GM12878 (cell line): ENCODE measurements around the gene NEU4. TPM values are rescaled to one million over a fixed set of nuclear protein-coding genes. Genes with fewer than 3 reads are reported as not detected.

ENCODE experiments used
- ATAC-seq: fragments of 200-7000 bp; cut with Tn5 transposase; 3 replicates; pipeline ENCODE4 v1.9.1; 2020; ENCODE audit warnings: mild to moderate bottlenecking, moderate library complexity
- BruUV-seq: library from RNA; stranded (reverse); fragments of 400-500 nt; replicated peaks from 2 replicates; lab custom pipeline; 2021; lab: Mats Ljungman, UMichigan
- CTCF ChIA-PET: fragments of 300-600 bp; sonication (Branson Sonifier 250); formaldehyde crosslinking; extraction: SDS; loops from one replicate; lab custom pipeline; 2021; ENCODE audit warnings: inconsistent platforms; lab: Yijun Ruan, JAX
- POLR2A ChIA-PET: fragments of 350-600 bp; formaldehyde crosslinking; extraction: SDS; loops from one replicate; lab custom pipeline; 2021; ENCODE audit warnings: inconsistent platforms; lab: Charles Lee
- RAD21 ChIA-PET: fragments of 300-600 bp; sonication (Branson Sonifier 250); formaldehyde crosslinking; loops from one replicate; lab custom pipeline; 2023; ENCODE audit warnings: antibody characterized with exemption; ENCODE audit not compliant: unreplicated experiment; lab: Charles Lee
- SMC1A ChIA-PET: fragments of 300-600 bp; sonication (Branson Sonifier 250); formaldehyde crosslinking; loops from one replicate; lab custom pipeline; 2023; ENCODE audit not compliant: unreplicated experiment, uncharacterized antibody; lab: Charles Lee
- DNase-seq: peaks from one replicate; pipeline ENCODE4 v3.0.0-alpha.2; 2011; ENCODE audit warnings: low read depth, low spot score
- FAIRE-seq: peaks from 3 replicates; lab custom pipeline; 2011; peaks lifted over from hg19 to GRCh38; lab: Jason Lieb, UNC
- H2AFZ ChIP-seq: 2 replicates; pipeline ENCODE4 v1.6.0; 2011; ENCODE audit warnings: low read depth, low read length, control low read depth; ENCODE audit not compliant: control insufficient read depth
- H3K27ac ChIP-seq: 2 replicates; pipeline ENCODE4 v1.5.1; 2011; ENCODE audit warnings: control low read depth; ENCODE audit not compliant: control insufficient read depth, insufficient read depth
- H3K27me3 ChIP-seq, 2 experiments: replicated peaks in 1 of 2; 2 replicates each; pipeline versions ENCODE4 v1.6.0 to v1.6.1; 2011; ENCODE audit warnings: low read length in 1 of 2; ENCODE audit not compliant: control insufficient read depth in 2 of 2, insufficient read depth in 2 of 2
- H3K36me3 ChIP-seq, 2 experiments: 2 replicates each; pipeline ENCODE4 v1.5.1; 2011; ENCODE audit warnings: low read length in 1 of 2; ENCODE audit not compliant: control insufficient read depth in 2 of 2, insufficient read depth in 2 of 2
- H3K4me1 ChIP-seq: 2 replicates; pipeline ENCODE4 v1.6.1; 2011; ENCODE audit warnings: mild to moderate bottlenecking, low read length, moderate library complexity, mixed read lengths; ENCODE audit not compliant: control insufficient read depth, insufficient read depth
- H3K4me2 ChIP-seq: 2 replicates; pipeline ENCODE4 v1.6.0; 2011; ENCODE audit warnings: control low read depth; ENCODE audit not compliant: control insufficient read depth, insufficient read depth
- H3K4me3 ChIP-seq: fragments of 200-600 bp; sonication (generic); 2 replicates; pipeline ENCODE4 v1.5.1; 2016
- H3K79me2 ChIP-seq: 2 replicates; pipeline ENCODE4 v1.6.0; 2011; ENCODE audit warnings: low read length; ENCODE audit not compliant: control insufficient read depth, insufficient read depth
- H3K9ac ChIP-seq: 2 replicates; pipeline ENCODE4 v1.8.0; 2011; ENCODE audit warnings: low read length, control low read depth, mixed read lengths; ENCODE audit not compliant: control insufficient read depth, insufficient read depth
- H3K9me3 ChIP-seq: replicated peaks from 3 replicates; pipeline ENCODE4 v1.5.1; 2011; ENCODE audit warnings: mild to moderate bottlenecking, low read length; ENCODE audit not compliant: control insufficient read depth, insufficient read depth
- H4K20me1 ChIP-seq: 2 replicates; pipeline ENCODE4 v1.6.0; 2011; ENCODE audit not compliant: control insufficient read depth, insufficient read depth
- CBX3 ChIP-seq: fragments of 200-600 bp; sonication (generic); IDR thresholded peaks from 2 replicates; pipeline ENCODE4 v1.6.1; 2016; ENCODE audit warnings: low read depth, borderline replicate concordance
- CHD4 ChIP-seq: fragments of 200-600 bp; sonication (generic); IDR thresholded peaks from 2 replicates; pipeline ENCODE4 v1.6.1; 2016; ENCODE audit warnings: mild to moderate bottlenecking
- E2F8 ChIP-seq: fragments of 450-650 bp; IDR thresholded peaks from 2 replicates; pipeline ENCODE4 v1.6.1; 2018; ENCODE audit warnings: mild to moderate bottlenecking, low read depth, moderate library complexity; ENCODE audit not compliant: partially characterized antibody
- FOXM1 ChIP-seq: IDR thresholded peaks from 2 replicates; pipeline ENCODE4 v1.6.1; 2012; ENCODE audit warnings: low read depth, mild to moderate bottlenecking, inconsistent platforms, low read length, moderate library complexity
- HDAC6 ChIP-seq: fragments of 200-600 bp; sonication (generic); IDR thresholded peaks from one replicate; pipeline ENCODE4 v1.8.0; 2017; ENCODE audit warnings: antibody characterized with exemption; ENCODE audit not compliant: unreplicated experiment
- IRF4 ChIP-seq: IDR thresholded peaks from 2 replicates; pipeline ENCODE4 v1.6.1; 2011; ENCODE audit warnings: low read depth, low read length
- JUNB ChIP-seq: IDR thresholded peaks from 2 replicates; pipeline ENCODE4 v1.6.1; 2016; ENCODE audit warnings: antibody characterized with exemption, mild to moderate bottlenecking
- KLF5 ChIP-seq: fragments of 450-650 bp; IDR thresholded peaks from 2 replicates; pipeline ENCODE4 v1.6.1; 2014; ENCODE audit warnings: mild to moderate bottlenecking; ENCODE audit not compliant: partially characterized antibody
- NBN ChIP-seq: fragments of 450-650 bp; IDR thresholded peaks from 2 replicates; pipeline ENCODE4 v1.6.1; 2016
- NFIC ChIP-seq: IDR thresholded peaks from 2 replicates; pipeline ENCODE4 v1.6.1; 2012; ENCODE audit warnings: low read depth, mild to moderate bottlenecking, inconsistent platforms, low read length, moderate library complexity
- NKRF ChIP-seq: fragments of 450-650 bp; conservative IDR thresholded peaks from 2 replicates; pipeline ENCODE4 v1.6.1; 2017; ENCODE audit warnings: mild to moderate bottlenecking, moderate library complexity
- POLR2AphosphoS5 ChIP-seq: IDR thresholded peaks from 2 replicates; pipeline ENCODE4 v1.6.1; 2011; ENCODE audit warnings: mild to moderate bottlenecking, low read length, inconsistent platforms
- RAD21 ChIP-seq: IDR thresholded peaks from 2 replicates; pipeline ENCODE4 v1.6.1; 2011; ENCODE audit warnings: mild to moderate bottlenecking, low read depth, low read length, moderate library complexity; ENCODE audit not compliant: insufficient read depth
- RUNX3 ChIP-seq: IDR thresholded peaks from 2 replicates; pipeline ENCODE4 v1.6.1; 2012; ENCODE audit warnings: low read length, inconsistent platforms
- SMAD1 ChIP-seq: fragments of 450-650 bp; IDR thresholded peaks from 2 replicates; pipeline ENCODE4 v1.6.1; 2018; ENCODE audit warnings: mild to moderate bottlenecking, low read depth; ENCODE audit not compliant: partially characterized antibody
- SPI1 ChIP-seq: IDR thresholded peaks from 2 replicates; pipeline ENCODE4 v1.6.1; 2011; ENCODE audit warnings: low read depth, mild to moderate bottlenecking, low read length, moderate library complexity, borderline replicate concordance; ENCODE audit not compliant: insufficient read depth
- SUZ12 ChIP-seq: fragments of 200-600 bp; sonication (generic); IDR thresholded peaks from one replicate; pipeline ENCODE4 v1.6.1; 2018; ENCODE audit warnings: antibody characterized with exemption, mild to moderate bottlenecking; ENCODE audit not compliant: unreplicated experiment
- TARDBP ChIP-seq: IDR thresholded peaks from 2 replicates; pipeline ENCODE4 v1.6.1; 2016; ENCODE audit warnings: borderline replicate concordance
- USF2 ChIP-seq: IDR thresholded peaks from 2 replicates; pipeline ENCODE4 v1.6.1; 2011; ENCODE audit warnings: low read depth, low read length, improper control_type of control experiment, borderline replicate concordance
- ZBED1 ChIP-seq: IDR thresholded peaks from 2 replicates; pipeline ENCODE4 v1.6.1; 2016; ENCODE audit warnings: borderline replicate concordance
- WGBS: methylation state at CpG from one replicate; pipeline ENCODE4 v1.1.6; 2016; ENCODE audit warnings: low lambda C conversion rate; ENCODE audit not compliant: insufficient replicate concordance, insufficient coverage; ENCODE audit errors: missing lambda C conversion rate; 5-methylcytosine and 5-hydroxymethylcytosine counted together
- in situ Hi-C: fragments of 300-500 bp; cut with MboI; formaldehyde crosslinking; loops from 9 replicates; pipeline ENCODE4 v1.14.3; 2018; ENCODE audit warnings: mixed read lengths
- intact Hi-C: fragments of 100-400 bp; cut with micrococcal nuclease; formaldehyde crosslinking; loops from one replicate; pipeline ENCODE4 v1.14.2; 2022; ENCODE audit not compliant: unreplicated experiment
- polyA plus RNA-seq, 11 experiments: library from polyadenylated mRNA; depleted of rRNA in 4 of 11; unstranded in 6 of 11; stranded (reverse) in 5 of 11; fragments of >200 nt; fragmentation: Nextera tagmentation in 4 of 11; fragmentation: Illumina TruSeq in 1 of 11; extraction: Ambion mirVana in 4 of 11; extraction: Trizol in 1 of 11; gene quantifications; 1 replicate in 1 of 11; 2 replicates in 10 of 11; pipeline versions ENCODE4 v1.2.1 to v1.2.3, GENCODE V29; 2011 to 2016; ENCODE audit warnings: inconsistent platforms in 2 of 11, missing spikeins in 2 of 11, low read depth in 1 of 11
- total RNA-seq, 4 experiments: library from RNA; depleted of rRNA in 3 of 4; stranded (reverse); fragments of >200 nt in 3 of 4; fragmentation: Illumina TruSeq in 1 of 4; extraction: Trizol in 1 of 4; gene quantifications; 2 replicates each; pipeline versions ENCODE4 v1.2.1 to v1.2.3, GENCODE V29; 2013 to 2021

NEU4 gene
- total and polyA plus RNA-seq, 10 of the 15 experiments (the other 5 are each of a cell fraction or from before 2014, with no cell fraction given), result 0.01 to 0.28 (median 0.14) TPM; not detected in 5

GRCh38 chr2:241865416-241865956 lies 56.5 kb downstream of the NEU4 start:
- Histone ChIP-seq H2AFZ (no peak overlapping the region), H3K9me3 (no peaks in the 10 kb centered on the region; the same call in 1 of the 3 replicates), H3K4me2 (no peak overlapping the region), H3K27ac (no peak overlapping the region), H3K9ac (no peak overlapping the region), H4K20me1 (peaks cover 3% of the 10 kb centered on the region; the same call in 1 of the 2 replicates), H3K36me3 (no peaks in the 10 kb centered on the region), H3K4me1 (peaks cover 26% of the 10 kb centered on the region), H3K79me2 (no peaks in the 10 kb centered on the region), H3K27me3 (no peaks in the 10 kb centered on the region; a peak in 1 of 4 replicates), H3K4me3 (no peak overlapping the region)
- no peak for ATAC-seq
- 89% methylated on average over 3 of the region's 3 CpGs for WGBS
- intact Hi-C loops (no loop called here), in situ Hi-C loops (no loop called here)
- FAIRE-seq, result no peak
- SMC1A ChIA-PET, result no interaction called here
- CTCF ChIA-PET, result no interaction called here
- RAD21 ChIA-PET, result interaction anchor here (1.2 to 1.3 kb wide), 2 partner anchors 21 to 131 kb away, joined by 3 to 5 read pairs; partner anchors contain the start of gene D2HGDH
- no TSS peak for BruUV-seq
- no peak for DNase-seq
- POLR2A ChIA-PET, result interaction anchor here (0.6 kb wide), 1 partner anchor 78 kb away, joined by 12 read pairs; no protein-coding TSS in a partner anchor
- no peak for TF ChIP-seq IRF4
- TF ChIP-seq SUZ12, result no peak
- TF ChIP-seq JUNB, result no peak
- no peak for TF ChIP-seq SMAD1
- TF ChIP-seq POLR2AphosphoS5, result no peak
- no peak for TF ChIP-seq SPI1
- no peak for TF ChIP-seq FOXM1
- 0 out of 2 replicates have a peak, but pooled peaks have one; percentile 34 for TF ChIP-seq NBN
- no peak for TF ChIP-seq USF2
- no peak for TF ChIP-seq NFIC
- no peak for TF ChIP-seq NKRF
- no peak for TF ChIP-seq RAD21
- TF ChIP-seq TARDBP, result no peak
- peak; percentile 77; the same call in 1 of the 2 replicates for TF ChIP-seq CHD4
- TF ChIP-seq HDAC6, result peak; percentile 59
- no peak for TF ChIP-seq E2F8
- no peak for TF ChIP-seq CBX3
- TF ChIP-seq KLF5, result no peak
- TF ChIP-seq ZBED1, result no peak
- TF ChIP-seq RUNX3, result peak; percentile 25; the same call in 1 of the 2 replicates
